HFF-Myc (cell line): Measurements from ENCODE around the gene FIGN.

ENCODE experiments used
- DNase-seq: peaks from one replicate; pipeline ENCODE4 v3.0.0-alpha.2; 2011; ENCODE audit warnings: low read depth; ENCODE audit errors: extremely low read depth
- H3K4me3 ChIP-seq: replicated peaks from 2 replicates; pipeline ENCODE4 v1.5.1; 2011; ENCODE audit warnings: low read depth, mild to moderate bottlenecking, control low read depth, low read length
- TF ChIP-seq, protein P1 (sequence below): IDR thresholded peaks from 2 replicates; pipeline ENCODE4 v1.5.1; 2012; ENCODE audit warnings: mild to moderate bottlenecking, low read depth, low read length, control low read depth; ENCODE audit errors: missing control alignments

Gene FIGN

DNA sequence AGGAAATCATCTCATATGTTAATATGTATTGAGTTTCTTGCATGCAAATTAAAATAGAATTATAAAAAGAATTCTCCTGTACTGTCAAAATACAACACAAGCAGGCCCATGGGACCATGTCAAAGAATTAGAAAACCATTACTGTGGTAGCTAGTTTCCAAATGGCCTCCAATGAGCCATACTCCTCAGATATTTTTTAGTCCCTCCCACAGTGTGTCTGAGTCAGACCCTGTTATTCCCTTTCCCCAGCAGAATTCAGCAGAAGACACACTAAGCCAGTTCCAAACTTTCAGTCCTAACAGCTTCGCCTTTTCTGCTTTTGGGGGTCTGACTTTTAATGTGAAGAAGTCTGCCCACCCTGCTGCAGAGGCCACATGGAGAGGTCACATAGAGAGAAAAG, 86.7 kb downstream of the FIGN start:
- TF ChIP-seq, protein P1, sequence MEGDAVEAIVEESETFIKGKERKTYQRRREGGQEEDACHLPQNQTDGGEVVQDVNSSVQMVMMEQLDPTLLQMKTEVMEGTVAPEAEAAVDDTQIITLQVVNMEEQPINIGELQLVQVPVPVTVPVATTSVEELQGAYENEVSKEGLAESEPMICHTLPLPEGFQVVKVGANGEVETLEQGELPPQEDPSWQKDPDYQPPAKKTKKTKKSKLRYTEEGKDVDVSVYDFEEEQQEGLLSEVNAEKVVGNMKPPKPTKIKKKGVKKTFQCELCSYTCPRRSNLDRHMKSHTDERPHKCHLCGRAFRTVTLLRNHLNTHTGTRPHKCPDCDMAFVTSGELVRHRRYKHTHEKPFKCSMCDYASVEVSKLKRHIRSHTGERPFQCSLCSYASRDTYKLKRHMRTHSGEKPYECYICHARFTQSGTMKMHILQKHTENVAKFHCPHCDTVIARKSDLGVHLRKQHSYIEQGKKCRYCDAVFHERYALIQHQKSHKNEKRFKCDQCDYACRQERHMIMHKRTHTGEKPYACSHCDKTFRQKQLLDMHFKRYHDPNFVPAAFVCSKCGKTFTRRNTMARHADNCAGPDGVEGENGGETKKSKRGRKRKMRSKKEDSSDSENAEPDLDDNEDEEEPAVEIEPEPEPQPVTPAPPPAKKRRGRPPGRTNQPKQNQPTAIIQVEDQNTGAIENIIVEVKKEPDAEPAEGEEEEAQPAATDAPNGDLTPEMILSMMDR = no peak
- no peak overlapping the region for H3K4me3 ChIP-seq
- DNase-seq = no peak

DNA sequence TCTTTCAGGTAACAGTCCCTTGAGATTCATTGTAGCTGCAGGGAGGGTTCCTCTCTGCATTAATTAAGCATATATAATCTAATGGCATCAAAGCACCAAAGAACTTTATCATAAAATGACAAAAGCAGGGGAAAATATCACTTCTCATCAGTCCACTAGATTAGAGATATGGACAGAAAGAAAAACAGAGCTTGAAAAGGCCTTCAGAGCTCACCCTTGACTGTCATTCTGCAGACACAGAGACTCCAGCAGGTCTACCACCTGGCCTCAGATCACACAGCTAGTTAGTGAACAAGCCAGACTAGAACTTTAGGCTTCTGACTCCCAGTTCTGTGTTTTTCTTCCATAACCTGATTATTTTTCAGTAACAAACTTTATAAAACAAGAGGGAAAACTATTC, 88.5 kb downstream of the FIGN start:
- no peak for DNase-seq
- no peak overlapping the region for H3K4me3 ChIP-seq
- TF ChIP-seq, protein P1 = no peak

DNA sequence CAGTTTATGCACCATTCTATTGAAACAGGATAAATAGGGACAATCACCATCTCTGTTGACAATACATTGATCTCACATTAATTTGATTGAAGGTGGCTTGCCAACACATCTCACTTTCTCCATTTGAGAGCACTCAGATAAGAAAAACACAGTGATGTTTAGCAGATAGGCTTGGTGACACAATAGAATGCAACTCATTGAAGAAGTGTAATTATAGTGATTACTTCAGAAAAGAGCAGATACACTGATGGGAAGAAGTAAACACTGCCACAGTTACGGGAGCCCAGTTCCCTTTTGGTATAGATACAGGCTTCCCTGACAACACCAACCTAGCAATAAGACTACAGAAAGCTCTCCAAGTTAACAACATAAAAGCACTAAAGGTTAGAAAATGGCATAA, 89.1 kb downstream of the FIGN start:
- no peak for DNase-seq
- H3K4me3 ChIP-seq = no peak overlapping the region
- TF ChIP-seq, protein P1 = no peak

DNA sequence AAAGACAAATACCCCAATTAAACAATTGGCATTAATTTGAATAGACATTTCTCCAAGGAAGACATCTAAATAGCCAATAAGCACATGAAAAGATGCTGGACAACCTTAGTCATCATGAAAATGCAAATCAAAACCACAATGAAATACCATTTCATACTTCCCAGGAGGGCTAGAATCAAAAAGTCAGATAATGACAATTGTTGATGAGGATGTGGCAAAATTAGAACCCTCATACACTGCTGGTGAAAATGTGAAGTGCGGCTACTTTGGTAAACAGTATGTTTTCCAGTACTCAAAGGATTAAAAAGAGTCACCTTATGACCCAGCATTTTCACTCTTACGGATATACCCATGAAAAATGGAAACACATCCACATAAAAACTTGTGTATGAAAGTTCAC, 91.6 kb downstream of the FIGN start:
- DNase-seq = no peak
- no peak overlapping the region for H3K4me3 ChIP-seq
- TF ChIP-seq, protein P1 = no peak

DNA sequence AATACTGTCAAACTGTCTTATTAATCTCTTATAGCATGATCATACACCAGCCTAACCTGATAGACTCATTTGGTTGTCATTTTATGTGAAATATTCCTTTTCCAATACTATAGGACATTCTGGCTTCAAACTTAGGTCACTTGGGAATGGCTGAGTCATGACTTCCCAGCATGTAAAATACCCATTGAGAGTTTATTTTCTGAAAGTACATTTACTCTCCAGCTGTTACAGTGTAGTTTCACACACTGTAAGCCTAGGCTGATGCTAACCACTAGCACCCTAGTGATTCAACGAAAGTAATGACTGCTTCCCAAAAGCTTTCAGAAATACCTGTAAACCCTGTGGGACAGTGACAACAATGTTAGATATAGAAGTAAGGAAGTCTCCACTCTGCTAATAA, 93.8 kb downstream of the FIGN start:
- DNase-seq = no peak
- no peak overlapping the region for H3K4me3 ChIP-seq
- TF ChIP-seq, protein P1 = no peak

DNA sequence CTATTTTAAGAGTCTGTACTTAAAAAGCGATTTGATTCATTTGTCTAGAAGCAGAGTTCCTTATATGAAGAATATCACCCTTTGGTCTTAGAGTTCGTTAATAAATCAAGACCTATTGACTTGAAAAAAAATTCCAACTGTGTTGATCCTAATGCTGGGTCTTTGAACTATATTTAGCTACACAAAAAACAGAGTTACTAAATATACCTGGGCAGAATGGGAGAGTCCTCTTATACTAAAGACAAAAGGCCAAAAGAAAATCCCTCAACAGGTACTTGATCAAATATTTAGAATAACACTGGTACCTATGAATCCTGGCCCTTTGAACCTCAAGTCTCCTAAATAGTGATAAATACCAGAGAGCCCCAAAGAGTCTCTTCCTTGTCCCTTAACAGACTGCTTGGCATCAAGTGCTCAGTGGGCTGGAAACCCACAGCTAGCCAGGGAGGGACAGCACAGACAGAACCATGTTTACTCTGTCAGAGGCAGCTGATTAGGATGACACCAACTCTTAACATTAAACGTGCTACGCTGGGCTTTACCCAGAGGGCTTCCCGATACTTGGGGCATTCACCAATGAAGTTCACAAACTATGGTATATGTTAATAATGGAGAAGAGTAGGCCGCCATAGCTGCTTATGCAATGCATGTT, 95.1 kb downstream of the FIGN start:
- no peak for DNase-seq
- H3K4me3 ChIP-seq = no peak overlapping the region
- TF ChIP-seq, protein P1 = no peak

DNA sequence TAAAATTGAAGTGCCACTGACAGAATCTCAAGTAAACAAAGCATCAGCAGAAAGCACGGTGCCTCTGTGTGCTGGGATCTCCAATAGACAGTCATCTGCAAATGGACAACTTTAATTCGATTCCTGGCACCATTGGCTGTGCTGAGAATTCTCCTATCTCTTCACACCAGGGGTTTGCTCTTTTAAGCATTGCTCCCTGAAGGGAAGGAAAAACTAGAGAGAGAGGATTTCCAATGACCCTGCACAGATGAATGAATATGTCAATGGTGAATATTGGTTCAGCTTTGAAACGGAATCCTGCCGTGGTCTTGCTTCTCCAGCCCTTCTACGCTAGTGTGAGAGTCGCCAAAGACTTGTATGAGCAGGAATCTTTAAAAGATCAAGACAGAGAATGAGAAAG, 97.9 kb downstream of the FIGN start:
- H3K4me3 ChIP-seq = no peak overlapping the region
- DNase-seq = no peak
- TF ChIP-seq, protein P1 = no peak
